KMS-11 (cell line): Measurements from ENCODE around the gene HCN3.

ENCODE experiments used
- H2AFZ ChIP-seq: fragments of 200-600 bp; sonication (generic); 2 replicates; pipeline ENCODE4 v1.6.1; 2016; ENCODE audit warnings: antibody characterized with exemption, mixed run types, low read depth
- H3K27ac ChIP-seq: fragments of 200-600 bp; sonication (generic); 2 replicates; pipeline ENCODE4 v1.6.1; 2016; ENCODE audit warnings: mild to moderate bottlenecking, mixed run types
- H3K27me3 ChIP-seq: fragments of 200-600 bp; sonication (generic); 2 replicates; pipeline ENCODE4 v1.6.1; 2017; ENCODE audit warnings: mild to moderate bottlenecking, low read depth, mixed run types, moderate library complexity; ENCODE audit not compliant: insufficient read depth
- H3K36me3 ChIP-seq: fragments of 200-600 bp; sonication (generic); 2 replicates; pipeline ENCODE4 v1.6.1; 2017; ENCODE audit warnings: mild to moderate bottlenecking, mixed run types; ENCODE audit not compliant: insufficient read depth
- H3K4me1 ChIP-seq: fragments of 200-600 bp; sonication (generic); 2 replicates; pipeline ENCODE4 v1.6.1; 2016; ENCODE audit warnings: mild to moderate bottlenecking, low read depth, mixed run types; ENCODE audit not compliant: poor library complexity, severe bottlenecking
- H3K4me2 ChIP-seq: fragments of 200-600 bp; sonication (generic); 2 replicates; pipeline ENCODE4 v1.7.0; 2016; ENCODE audit warnings: mild to moderate bottlenecking, mixed run types
- H3K4me3 ChIP-seq: fragments of 200-600 bp; sonication (generic); IDR thresholded peaks from 2 replicates; pipeline ENCODE4 v1.6.1; 2017; ENCODE audit warnings: low read depth, low read length, mixed read lengths; ENCODE audit not compliant: insufficient read depth
- H3K79me2 ChIP-seq: fragments of 200-600 bp; sonication (generic); 2 replicates; pipeline ENCODE4 v1.6.1; 2016; ENCODE audit warnings: low read depth, mixed run types; ENCODE audit not compliant: insufficient read depth
- H3K9ac ChIP-seq: fragments of 200-600 bp; sonication (generic); 2 replicates; pipeline ENCODE4 v1.6.1; 2016; ENCODE audit warnings: mild to moderate bottlenecking, mixed run types
- H4K20me1 ChIP-seq: fragments of 200-600 bp; sonication (generic); 2 replicates; pipeline ENCODE4 v1.6.1; 2016; ENCODE audit warnings: mild to moderate bottlenecking, mixed run types; ENCODE audit not compliant: insufficient read depth
- TF ChIP-seq, protein P1 (sequence below): fragments of 200-600 bp; sonication (generic); conservative IDR thresholded peaks from 2 replicates; pipeline ENCODE4 v1.6.1; 2017; ENCODE audit warnings: low read depth, mild to moderate bottlenecking, antibody characterized with exemption, low read length, moderate library complexity, mixed read lengths

HCN3 gene

DNA sequence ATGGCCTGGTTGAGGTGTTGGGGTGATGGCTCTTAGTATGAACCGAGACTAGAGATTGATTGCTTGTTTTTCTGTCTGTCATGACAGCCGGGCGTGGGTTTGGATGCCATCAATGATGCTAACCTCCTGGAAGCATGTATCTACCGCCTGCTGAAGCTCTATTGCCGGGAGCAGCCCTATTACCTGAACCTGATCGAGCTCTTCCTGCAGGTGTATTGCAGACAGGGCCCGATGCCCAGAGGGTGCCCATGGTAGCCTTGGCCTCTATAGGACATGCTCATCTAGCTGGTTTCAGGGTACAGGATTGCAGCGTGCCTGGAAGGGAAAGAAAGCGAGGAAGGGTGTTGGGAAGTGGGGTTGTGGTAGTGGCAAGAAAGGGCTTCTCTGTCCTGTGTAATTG, 40.8 kb downstream of the HCN3 start:
- Histone ChIP-seq H3K4me1 (peaks cover 6% of the 10 kb centered on the region), H3K79me2 (peaks cover 5% of the 10 kb centered on the region; the same call in 1 of the 2 replicates), H3K9ac (no peak overlapping the region), H3K36me3 (peaks cover 2% of the 10 kb centered on the region; the same call in 1 of the 2 replicates), H3K4me3 (no peak overlapping the region), H3K4me2 (no peak overlapping the region), H3K27me3 (no peaks in the 10 kb centered on the region), H4K20me1 (no peaks in the 10 kb centered on the region), H3K27ac (no peak overlapping the region), H2AFZ (no peak overlapping the region)
- TF ChIP-seq, protein P1, sequence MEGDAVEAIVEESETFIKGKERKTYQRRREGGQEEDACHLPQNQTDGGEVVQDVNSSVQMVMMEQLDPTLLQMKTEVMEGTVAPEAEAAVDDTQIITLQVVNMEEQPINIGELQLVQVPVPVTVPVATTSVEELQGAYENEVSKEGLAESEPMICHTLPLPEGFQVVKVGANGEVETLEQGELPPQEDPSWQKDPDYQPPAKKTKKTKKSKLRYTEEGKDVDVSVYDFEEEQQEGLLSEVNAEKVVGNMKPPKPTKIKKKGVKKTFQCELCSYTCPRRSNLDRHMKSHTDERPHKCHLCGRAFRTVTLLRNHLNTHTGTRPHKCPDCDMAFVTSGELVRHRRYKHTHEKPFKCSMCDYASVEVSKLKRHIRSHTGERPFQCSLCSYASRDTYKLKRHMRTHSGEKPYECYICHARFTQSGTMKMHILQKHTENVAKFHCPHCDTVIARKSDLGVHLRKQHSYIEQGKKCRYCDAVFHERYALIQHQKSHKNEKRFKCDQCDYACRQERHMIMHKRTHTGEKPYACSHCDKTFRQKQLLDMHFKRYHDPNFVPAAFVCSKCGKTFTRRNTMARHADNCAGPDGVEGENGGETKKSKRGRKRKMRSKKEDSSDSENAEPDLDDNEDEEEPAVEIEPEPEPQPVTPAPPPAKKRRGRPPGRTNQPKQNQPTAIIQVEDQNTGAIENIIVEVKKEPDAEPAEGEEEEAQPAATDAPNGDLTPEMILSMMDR: no peak

DNA sequence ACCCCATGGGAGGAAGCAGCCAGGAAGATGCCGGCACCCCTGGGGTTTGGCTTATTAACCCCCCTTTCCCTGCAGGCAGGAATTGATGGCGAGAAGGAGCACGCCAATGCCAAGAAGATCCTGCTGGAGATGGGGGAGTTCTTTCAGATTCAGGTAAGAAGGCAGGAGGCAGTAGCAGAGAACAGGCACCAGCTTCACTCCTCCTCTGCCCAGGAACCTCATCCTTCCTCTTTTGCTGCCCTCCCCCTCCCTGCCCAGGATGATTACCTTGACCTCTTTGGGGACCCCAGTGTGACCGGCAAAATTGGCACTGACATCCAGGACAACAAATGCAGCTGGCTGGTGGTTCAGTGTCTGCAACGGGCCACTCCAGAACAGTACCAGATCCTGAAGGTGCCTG, 42.3 kb downstream of the HCN3 start:
- H3K27ac ChIP-seq: no peak overlapping the region

DNA sequence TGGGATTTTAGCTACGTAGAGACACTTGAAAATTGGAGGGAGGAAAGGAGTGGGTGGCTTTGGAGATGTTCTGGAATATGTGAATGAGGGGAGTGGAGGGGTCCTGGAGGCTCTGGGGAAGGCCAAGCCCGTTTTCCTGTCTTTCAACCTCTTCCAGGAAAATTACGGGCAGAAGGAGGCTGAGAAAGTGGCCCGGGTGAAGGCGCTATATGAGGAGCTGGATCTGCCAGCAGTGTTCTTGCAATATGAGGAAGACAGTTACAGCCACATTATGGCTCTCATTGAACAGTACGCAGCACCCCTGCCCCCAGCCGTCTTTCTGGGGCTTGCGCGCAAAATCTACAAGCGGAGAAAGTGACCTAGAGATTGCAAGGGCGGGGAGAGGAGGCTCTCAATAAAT, 43.0 kb downstream of the HCN3 start:
- Histone ChIP-seq H4K20me1 (no peaks in the 10 kb centered on the region), H2AFZ (no peak overlapping the region), H3K36me3 (no peaks in the 10 kb centered on the region), H3K27me3 (no peaks in the 10 kb centered on the region), H3K79me2 (no peaks in the 10 kb centered on the region), H3K4me2 (no peak overlapping the region), H3K4me1 (peaks cover 11% of the 10 kb centered on the region), H3K9ac (no peak overlapping the region), H3K27ac (no peak overlapping the region), H3K4me3 (no peak overlapping the region)
- TF ChIP-seq, protein P1: no peak

More for the DNA sequence above, 42.3 kb downstream of the HCN3 start:
- Histone ChIP-seq H2AFZ (no peak overlapping the region), H3K27me3 (no peaks in the 10 kb centered on the region), H3K4me3 (no peak overlapping the region), H3K36me3 (no peaks in the 10 kb centered on the region; the same call in 1 of the 2 replicates), H4K20me1 (no peaks in the 10 kb centered on the region), H3K9ac (no peak overlapping the region), H3K4me1 (peaks cover 6% of the 10 kb centered on the region), H3K4me2 (no peak overlapping the region), H3K79me2 (no peaks in the 10 kb centered on the region)
- TF ChIP-seq, protein P1: no peak

DNA sequence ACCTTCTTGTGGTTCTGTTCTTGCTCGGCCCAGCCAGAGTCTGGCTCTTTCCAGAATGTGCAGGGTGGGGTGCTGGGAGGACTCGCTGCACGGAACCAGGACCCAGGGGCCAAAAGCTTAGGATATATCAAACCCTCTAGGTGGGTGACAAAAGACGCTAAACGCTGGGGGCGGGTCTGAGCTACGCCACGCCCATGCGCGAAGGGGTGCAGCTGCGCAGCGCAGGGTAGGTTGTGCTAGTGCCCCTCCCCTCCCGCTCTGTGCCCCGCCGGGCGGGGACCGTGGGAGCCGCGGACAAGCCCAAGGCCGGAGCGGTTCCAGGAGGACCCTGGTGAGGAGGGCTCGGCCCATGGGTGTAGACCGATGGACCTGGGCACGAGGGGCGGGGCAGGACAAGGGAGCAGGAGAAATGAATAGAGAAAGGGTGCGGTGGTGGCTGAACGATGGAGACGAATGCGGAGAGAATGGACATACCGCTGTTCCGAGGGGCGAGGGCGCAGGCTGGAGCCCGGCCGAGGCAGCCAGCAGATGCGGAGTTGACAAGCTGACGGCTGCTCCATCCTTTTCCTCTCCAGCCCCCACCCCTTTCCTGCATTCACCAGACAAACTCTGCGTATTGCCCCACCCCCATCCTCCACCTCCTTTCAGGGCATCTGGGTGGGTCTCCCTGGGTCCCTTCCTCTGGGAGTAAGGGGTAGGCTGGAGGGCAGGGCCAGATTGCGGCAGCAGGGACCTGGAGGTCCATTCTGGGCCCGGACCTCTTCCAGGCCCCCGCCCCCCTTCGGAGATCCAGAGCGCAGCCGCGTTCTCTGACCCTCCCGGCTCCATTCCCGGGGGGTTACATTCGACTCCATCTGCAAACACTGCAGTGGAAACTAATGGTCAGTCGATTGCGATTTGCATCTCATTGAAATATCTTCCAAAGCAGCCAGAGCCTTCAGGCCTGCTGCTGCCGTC, 43.7 kb downstream of the HCN3 start, which contains the start of gene RUSC1:
TSS of gene RUSC1 (plus strand) at position 234 of the 957 bp plus-strand sequence. CDS start 880 bp downstream, outside the sequence.
- Histone ChIP-seq H3K4me3 (no peak within 1 kb of the TSS), H3K79me2 (no peaks in the 10 kb centered on the region), H3K4me2 (no peak within 1 kb of the TSS), H3K9ac (no peak within 1 kb of the TSS), H3K4me1 (peaks cover 11% of the 10 kb centered on the region), H2AFZ (no peak within 1 kb of the TSS), H3K27ac (no peak within 1 kb of the TSS), H4K20me1 (no peaks in the 10 kb centered on the region), H3K36me3 (no peaks in the 10 kb centered on the region), H3K27me3 (no peaks in the 10 kb centered on the region)
- TF ChIP-seq, protein P1: no peak
